H1 (cell line): ENCODE data around the gene SIGLEC15. TPM values are rescaled to one million over a fixed set of nuclear protein-coding genes. Genes with fewer than 3 reads are reported as not detected.

Experiments
- ATF3 ChIP-seq: IDR thresholded peaks from 2 replicates; pipeline ENCODE4 v1.6.1; 2011; ENCODE audit warnings: low read depth, mild to moderate bottlenecking, low read length; ENCODE audit not compliant: insufficient read depth
- CHD2 ChIP-seq: IDR thresholded peaks from 2 replicates; pipeline ENCODE4 v1.6.1; 2012; ENCODE audit warnings: low read length, improper control_type of control experiment
- CHD7 ChIP-seq: fragments of 300-600 bp; sonication (generic); IDR thresholded peaks from 2 replicates; pipeline ENCODE4 v1.7.1; 2012; ENCODE audit warnings: low read length, moderate library complexity, mild to moderate bottlenecking, inconsistent platforms; ENCODE audit not compliant: insufficient replicate concordance
- GTF2F1 ChIP-seq: IDR thresholded peaks from 2 replicates; pipeline ENCODE4 v1.6.1; 2012; ENCODE audit warnings: low read depth, low read length, improper control_type of control experiment, borderline replicate concordance
- HDAC6 ChIP-seq: IDR thresholded peaks from one replicate; pipeline ENCODE4 v1.7.1; 2012; ENCODE audit warnings: low read depth, mild to moderate bottlenecking, inconsistent platforms, low read length, moderate library complexity
- POU5F1 ChIP-seq: IDR thresholded peaks from 2 replicates; pipeline ENCODE4 v1.6.1; 2011; ENCODE audit warnings: low read depth, mild to moderate bottlenecking, low read length, moderate library complexity
- SP4 ChIP-seq: IDR thresholded peaks from 2 replicates; pipeline ENCODE4 v1.6.1; 2012; ENCODE audit warnings: low read length, inconsistent platforms
- polyA plus RNA-seq, 7 experiments: library from polyadenylated mRNA; depleted of rRNA in 3 of 7; stranded (reverse) in 5 of 7; unstranded in 2 of 7; fragments of >200 nt in 5 of 7; fragments of 200-250 nt in 2 of 7; gene quantifications; 1 replicate in 5 of 7; 2 replicates in 1 of 7; 4 replicates in 1 of 7; pipeline versions ENCODE4 v1.2.1 to v1.2.3, GENCODE V29; 2011 to 2013; ENCODE audit warnings: missing spikeins in 2 of 7, mixed read lengths in 2 of 7
- total RNA-seq: library from RNA; stranded (reverse); fragmentation: NEBNext Ultra II Directional; extraction: Animal tissue kit (Norgen Biotek cat#: 25700); gene quantifications from 2 replicates; pipeline ENCODE4 v1.2.1, GENCODE V29; 2021

Gene SIGLEC15
- total and polyA plus RNA-seq, 2 of the 8 experiments (the other 6 are each of a cell fraction or from before 2014, with no cell fraction given): 0.20 to 0.37 TPM

GRCh38 chr18:45785134-45785533 is 40.3 kb upstream of the SIGLEC15 start (continued):
- TF ChIP-seq CHD7 (no peak), SP4 (no peak), CHD2 (no peak), HDAC6 (no peak), POU5F1 (no peak), GTF2F1 (no peak), ATF3 (no peak)
